Heart left ventricle (tissue), 16 donors: ENCODE measurements around the gene MAFF. TPM values are rescaled to one million over a fixed set of nuclear protein-coding genes. Genes with fewer than 3 reads are reported as not detected.
A peak's percentile ranks its signal among the peaks of the same experiment; 100 is the strongest.

Experiments
- ATAC-seq, 4 donors: fragments of 200-7000 bp; cut with Tn5 transposase; one replicate each; pipeline ENCODE4 v1.9.1; 2020 to 2022; ENCODE audit warnings: moderate library complexity in 4 of 4, mild to moderate bottlenecking in 3 of 4, moderate number of reproducible peaks in 1 of 4
- DNase-seq, 5 donors: peaks; one replicate each; pipeline ENCODE4 v3.0.0-alpha.2; 2020
- H3K27ac ChIP-seq, 12 donors: fragments of 200-600 bp; sonication (generic) in 4 of 12; one replicate each; pipeline versions ENCODE4 v1.5.0 to v1.8.0; 2016 to 2022; ENCODE audit warnings: mild to moderate bottlenecking in 2 of 12
- H3K27me3 ChIP-seq, 9 donors: fragments of 200-600 bp; sonication (generic) in 2 of 9; one replicate each; pipeline versions ENCODE4 v1.5.1 to v1.8.0; 2016 to 2022; ENCODE audit warnings: mild to moderate bottlenecking in 3 of 9
- H3K36me3 ChIP-seq, 9 donors: fragments of 200-600 bp; sonication (generic) in 2 of 9; one replicate each; pipeline versions ENCODE4 v1.5.0 to v1.8.0; 2018 to 2022; ENCODE audit warnings: mild to moderate bottlenecking in 2 of 9
- H3K4me1 ChIP-seq, 12 donors: fragments of 200-600 bp; sonication (generic) in 4 of 12; one replicate each; pipeline versions ENCODE4 v1.5.0 to v1.8.0; 2016 to 2022; ENCODE audit warnings: mild to moderate bottlenecking in 3 of 12
- H3K4me3 ChIP-seq, 12 donors: fragments of 200-600 bp; sonication (generic) in 4 of 12; one replicate each; pipeline versions ENCODE4 v1.5.0 to v1.8.0; 2017 to 2022; ENCODE audit warnings: mild to moderate bottlenecking in 9 of 12, moderate library complexity in 4 of 12
- H3K9me3 ChIP-seq, 12 donors: fragments of 200-600 bp; sonication (generic) in 4 of 12; one replicate each; pipeline versions ENCODE4 v1.5.0 to v1.8.0; 2016 to 2022; ENCODE audit warnings: mild to moderate bottlenecking in 1 of 12
- CTCF ChIP-seq, 12 donors: fragments of 200-600 bp; sonication (generic) in 4 of 12; IDR thresholded peaks; one replicate each; pipeline versions ENCODE4 v1.5.0 to v1.8.0; 2018 to 2022; ENCODE audit warnings: antibody characterized with exemption in 12 of 12, mild to moderate bottlenecking in 5 of 12
- POLR2A ChIP-seq, 2 donors: fragments of 450-650 bp; IDR thresholded peaks; one replicate each; pipeline ENCODE4 v1.6.1; 2017; ENCODE audit warnings: antibody characterized with exemption in 2 of 2, mild to moderate bottlenecking in 2 of 2, moderate library complexity in 2 of 2
- WGBS, 4 donors: extraction: QIAGEN DNeasy Blood & Tissue Kit in 2 of 4; methylation state at CpG; one replicate each; pipeline versions ENCODE4 v1.1.5 to v1.1.7; 2013 to 2018; 5-methylcytosine and 5-hydroxymethylcytosine counted together
- intact Hi-C, 10 donors: fragments of 100-400 bp; cut with DNase I; formaldehyde crosslinking; loops; one replicate each; pipeline versions ENCODE4 v1.11.1 to v1.14.2; 2022
- polyA plus RNA-seq, 2 donors: library from polyadenylated mRNA; stranded (reverse); fragments of 200-250 nt; gene quantifications; one replicate each; pipeline ENCODE4 v1.2.3, GENCODE V29; 2013
- total RNA-seq, 9 donors: library from RNA; depleted of rRNA in 2 of 9; stranded (reverse); fragments of >200 nt in 2 of 9; fragmentation: NEBNext Ultra II Directional in 3 of 9; extraction: Animal tissue kit (Norgen Biotek cat#: 25700) in 3 of 9; gene quantifications; one replicate each; pipeline versions ENCODE4 v1.1.0 to v1.2.4, GENCODE V29; 2016 to 2023
- donor health status: ischemic (EF 13 %, LVEDD 7.1; RV severe dilation, severe dysfunction).
- donor health status: healthy with polysubstance abuse.
- donor health status: DM: no; HTN: yes; CAD: no.
- donor health status: DM: no; HTN: no; CAD: no.
- donor health status: ischemic (EF 25% LVEDD 6.9; RV normal size, moderate dysfunction).
- donor health status: ischemic (EF 25% LVEDD 5.7; RV mildly dilated, moderate dysfunction).
- donor health status: healthy.
- donor health status: DM: yes; HTN: yes; CAD: no.
- donor health status: ischemic (EF 35%, LVEDD 5.7; RV mildly dilated, moderate dysfunction).
- donor health status: nonischemic (EF 11% LVEDD 7.7; RV severe dilation, severe dysfunction).
- donor health status: DM: yes; HTN: yes; CAD: no.
- donor health status: PGD.
- donor health status: ischemic (EF 29% LVEDD 5.4; RV normal size, mild dysfunction).
- donor health status: nonischemic (EF 23%, LVEDD 6.1; RV moderate dilation, normal function).

The MAFF gene
- total and polyA plus RNA-seq, 11 donors: 1.9 to 36.0 (median 4.7) TPM

- ATAC-seq (no peak), DNase-seq (no peak)
- Histone ChIP-seq H3K4me3 (no peak overlapping the region), H3K27me3 (no peaks in the 10 kb centered on the region), H3K4me1 (peaks cover 16 to 91% (median 72%) of the 10 kb centered on the region in 12 donors), H3K27ac (peak overlapping the region in 8 of 12 donors; percentile 16 to 99 (median 82)), H3K9me3 (no peaks in the 10 kb centered on the region), H3K36me3 (peaks cover 0 to 13% (median 0%) of the 10 kb centered on the region in 9 donors)
- intact Hi-C loops: loop anchor here in 6 of 10 donors (5.0 to 10.0 kb wide), 6 partner anchors 43 to 308 kb away; partner anchors contain the start of gene DMC1 (in 1 of the 6)
- TF ChIP-seq POLR2A (IDR thresholded peaks at IDR 0.05) (no peak), CTCF (IDR thresholded peaks at IDR 0.05) (no peak)
- WGBS, 4 donors: 80 to 86% (median 83%) methylated on average over 6 of the region's 6 CpGs
These were observed 62.6 kb downstream of the MAFF start for GRCh38 chr22:38264322-38264843.

Other genes with a start within 250 kb of the MAFF start
- under 1 TPM in 7 of 9 donors, not detected in 2; 0.16 to 0.80 (median 0.44) TPM for gene C22orf23, start 248.4 kb upstream of the MAFF start, total RNA-seq
- under 1 TPM; 0.37 to 0.65 TPM for gene C22orf23, start 248.4 kb upstream of the MAFF start, polyA plus RNA-seq
- gene POLR2F, start 248.3 kb upstream of the MAFF start, total RNA-seq: 100 to 1,000 TPM in 1 of 9 donors, 10 to 100 TPM in 8; 60.7 to 120 (median 77.5) TPM
- gene POLR2F, start 248.3 kb upstream of the MAFF start, polyA plus RNA-seq: 100 to 1,000 TPM; 140 to 218 TPM
- 1 to 10 TPM in 5 of 9 donors, under 1 TPM in 4; 0.43 to 7.6 (median 1.1) TPM for gene SOX10, start 217.4 kb upstream of the MAFF start, total RNA-seq
- gene SOX10, start 217.4 kb upstream of the MAFF start, polyA plus RNA-seq: 1 to 10 TPM in 1 of 2 donors, under 1 TPM in 1; 0.82 to 1.8 TPM
- gene PICK1, start 144.6 kb upstream of the MAFF start, total RNA-seq: 10 to 100 TPM; 18.8 to 39.5 (median 22.2) TPM
- gene PICK1, start 144.6 kb upstream of the MAFF start, polyA plus RNA-seq: 10 to 100 TPM; 26.5 to 41.5 TPM
- gene SLC16A8, start 117.8 kb upstream of the MAFF start, total RNA-seq: not detected
- under 1 TPM in 1 of 2 donors, not detected in 1; 0.34 TPM for gene SLC16A8, start 117.8 kb upstream of the MAFF start, polyA plus RNA-seq
- gene BAIAP2L2, start 91.3 kb upstream of the MAFF start, total RNA-seq: under 1 TPM in 8 of 9 donors, not detected in 1; 0.09 to 0.30 (median 0.22) TPM
- under 1 TPM; 0.17 to 0.27 TPM for gene BAIAP2L2, start 91.3 kb upstream of the MAFF start, polyA plus RNA-seq
- 10 to 100 TPM in 6 of 9 donors, 1 to 10 TPM in 3; 6.1 to 17.9 (median 11.0) TPM for gene PLA2G6, start 20.2 kb upstream of the MAFF start, total RNA-seq
- gene PLA2G6, start 20.2 kb upstream of the MAFF start, polyA plus RNA-seq: 10 to 100 TPM in 1 of 2 donors, 1 to 10 TPM in 1; 4.9 to 14.2 TPM
- gene TMEM184B, start 71.0 kb downstream of the MAFF start, total RNA-seq: 100 to 1,000 TPM in 1 of 9 donors, 10 to 100 TPM in 8; 37.6 to 103 (median 47.0) TPM
- gene TMEM184B, start 71.0 kb downstream of the MAFF start, polyA plus RNA-seq: 10 to 100 TPM; 19.5 to 54.4 TPM
- 100 to 1,000 TPM in 1 of 9 donors, 10 to 100 TPM in 8; 59.7 to 117 (median 72.6) TPM for gene CSNK1E, start 115.4 kb downstream of the MAFF start, total RNA-seq
- 100 to 1,000 TPM in 1 of 2 donors, 10 to 100 TPM in 1; 64.8 to 125 TPM for gene CSNK1E, start 115.4 kb downstream of the MAFF start, polyA plus RNA-seq